ENCODE measurements around the gene PIP. TPM values are rescaled to one million over a fixed set of nuclear protein-coding genes. Genes with fewer than 3 reads are reported as not detected.
"Not testable (repeated sequence)": the region's sequence is repeated elsewhere in the genome, so short reads cannot be mapped to it uniquely, and the experiment has no call there.

PIP gene
- total RNA-seq, 6 experiments from 2014 or later = not detected

- peak; percentile 87 to 99 (median 97) for ATAC-seq
- DNase-seq = no peak
- H3K4me3 ChIP-seq = no peak overlapping the region
- no peaks in the 10 kb centered on the region for H3K36me3 ChIP-seq
- no peaks in the 10 kb centered on the region for H3K9me3 ChIP-seq
- no peaks in the 10 kb centered on the region for H3K27me3 ChIP-seq
- no peak overlapping the region for H3K27ac ChIP-seq
- intact Hi-C loops (cut with DNase I) = no loop called here
- peaks cover 0 to 12% (median 6%) of the 10 kb centered on the region in 4 donors for H3K4me1 ChIP-seq
- TF ChIP-seq POLR2A (IDR thresholded peaks at IDR 0.05) (no peak), CTCF (IDR thresholded peaks at IDR 0.05) (no peak)
Observed at GRCh38 chr7:143104759-143105158, 27.1 kb upstream of the PIP start.

- intact Hi-C loops (cut with DNase I); H3K4me3 ChIP-seq; ATAC-seq; H3K27ac ChIP-seq; H3K9me3 ChIP-seq; H3K36me3 ChIP-seq; H3K27me3 ChIP-seq: not testable (repeated sequence)
- peaks cover 0 to 12% (median 6%) of the 10 kb centered on the region in 4 donors for H3K4me1 ChIP-seq
- peak in 1 of 3 donors; percentile 60 for DNase-seq
- 36% methylated on average over 3 of the region's 3 CpGs for WGBS (ENCODE audit: insufficient coverage, low coverage, low lambda C conversion rate, missing lambda C conversion rate)
Observed at GRCh38 chr7:143108019-143108418, 23.9 kb upstream of the PIP start.

GRCh38 chr7:143117395-143117794 is 14.5 kb upstream of the PIP start:
- DNase-seq (no peak), ATAC-seq (no peak)
- no peaks in the 10 kb centered on the region for H3K9me3 ChIP-seq
- H3K4me1 ChIP-seq = no peaks in the 10 kb centered on the region
- H3K27ac ChIP-seq = no peak overlapping the region
- TF ChIP-seq POLR2A (IDR thresholded peaks at IDR 0.05) (no peak), CTCF (IDR thresholded peaks at IDR 0.05) (no peak)
- H3K4me3 ChIP-seq = no peak overlapping the region
- no peaks in the 10 kb centered on the region for H3K36me3 ChIP-seq
- intact Hi-C loops (cut with DNase I) = no loop called here
- H3K27me3 ChIP-seq = no peaks in the 10 kb centered on the region
- 72% methylated on average over 3 of the region's 3 CpGs for WGBS (ENCODE audit: insufficient coverage, low coverage, low lambda C conversion rate, missing lambda C conversion rate)

- Histone ChIP-seq H3K27me3 (no peaks in the 10 kb centered on the region), H3K27ac (no peak overlapping the region), H3K36me3 (no peaks in the 10 kb centered on the region), H3K4me1 (no peaks in the 10 kb centered on the region), H3K9me3 (no peaks in the 10 kb centered on the region), H3K4me3 (no peak overlapping the region)
- ATAC-seq (no peak), DNase-seq (no peak)
- 42% methylated on average over 3 of the region's 3 CpGs for WGBS (ENCODE audit: insufficient coverage, low coverage, low lambda C conversion rate, missing lambda C conversion rate)
- intact Hi-C loops (cut with DNase I) = no loop called here
- TF ChIP-seq POLR2A (IDR thresholded peaks at IDR 0.05) = no peak
- TF ChIP-seq CTCF (IDR thresholded peaks at IDR 0.05) = no peak
Observed at GRCh38 chr7:143120691-143121405, 11.0 kb upstream of the PIP start.

GRCh38 chr7:143123326-143123725 is 8.6 kb upstream of the PIP start:
- intact Hi-C loops (cut with DNase I); H3K36me3 ChIP-seq; H3K27me3 ChIP-seq; H3K9me3 ChIP-seq; H3K27ac ChIP-seq; H3K4me1 ChIP-seq; DNase-seq; ATAC-seq; H3K4me3 ChIP-seq: not testable (repeated sequence)
- WGBS (ENCODE audit: insufficient coverage, low coverage, low lambda C conversion rate, missing lambda C conversion rate) = 87% methylated on average over 9 of the region's 9 CpGs
